Measurements from ENCODE around the gene INAFM2.

INAFM2 gene

DNA sequence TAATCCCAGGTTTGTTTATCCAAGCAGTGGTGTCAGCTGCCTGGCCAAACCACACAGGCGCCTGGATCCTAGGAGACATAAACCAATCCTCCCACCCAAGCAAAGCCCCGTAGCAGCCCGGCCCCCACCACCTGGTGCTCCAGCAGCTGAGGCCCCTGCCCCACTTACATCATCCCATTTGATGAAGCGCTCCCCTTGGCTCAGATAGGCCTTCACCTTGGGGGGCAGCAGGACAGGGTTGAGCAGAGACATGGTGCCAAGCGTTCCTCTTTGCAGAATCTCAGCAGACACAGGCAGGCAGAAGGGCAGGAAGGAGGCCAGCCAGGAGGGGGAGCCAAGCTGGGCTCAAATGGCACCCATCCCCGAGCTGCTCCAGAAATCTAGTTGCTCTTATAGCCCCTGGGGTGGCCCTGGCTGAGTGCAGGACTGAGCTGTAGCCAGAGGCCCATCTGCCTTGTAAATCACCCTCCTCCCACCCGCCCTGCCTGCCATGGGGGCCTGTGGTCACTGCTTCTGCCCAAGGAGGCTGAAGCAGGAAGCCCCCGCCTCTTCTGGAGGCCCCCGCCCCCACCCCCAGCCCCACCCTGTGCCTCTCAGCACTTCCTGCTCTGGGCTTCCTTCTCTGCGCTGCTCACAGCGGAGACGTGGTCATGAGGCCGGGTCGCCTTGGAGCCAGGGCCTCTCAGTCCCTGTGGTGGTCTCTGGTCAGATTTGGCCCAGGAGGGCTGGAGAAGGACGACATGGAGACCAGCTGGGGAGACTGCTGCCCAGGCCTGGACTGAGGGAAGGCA lies 15.9 kb upstream of the INAFM2 start, which contains the start of gene PLCB2:
PLCB2 (minus strand) TSS at position 515 of the 791 bp plus-strand sequence; CDS start at position 252, 263 bp downstream.
- no peak for FAIRE-seq

DNA sequence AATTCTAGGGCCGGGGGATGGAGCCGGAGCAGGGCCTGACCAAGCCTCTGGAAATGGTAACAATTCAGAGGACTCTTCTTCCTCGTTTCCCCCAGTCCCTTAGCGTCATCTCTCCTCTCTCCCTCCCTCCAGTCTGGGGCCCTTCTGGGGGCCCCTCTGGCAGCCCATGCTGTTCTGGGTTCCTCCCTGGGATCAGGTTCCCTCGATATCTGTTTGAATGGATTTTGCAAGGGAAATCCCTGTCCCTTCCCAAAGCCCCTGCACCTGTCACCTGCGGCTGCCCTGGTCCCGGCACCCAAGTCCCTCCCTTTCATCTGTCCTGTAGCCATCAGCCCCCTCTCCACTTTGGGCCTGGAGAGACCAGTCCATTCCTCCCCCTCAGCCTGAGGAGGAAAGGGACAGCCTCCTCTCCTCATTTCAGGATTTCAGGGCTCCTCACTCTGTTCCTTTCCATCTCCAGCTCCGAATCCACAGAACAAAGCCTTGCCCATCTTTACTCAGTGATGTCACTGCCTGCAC lies 14.1 kb upstream of the INAFM2 start:
- no peak for FAIRE-seq

DNA sequence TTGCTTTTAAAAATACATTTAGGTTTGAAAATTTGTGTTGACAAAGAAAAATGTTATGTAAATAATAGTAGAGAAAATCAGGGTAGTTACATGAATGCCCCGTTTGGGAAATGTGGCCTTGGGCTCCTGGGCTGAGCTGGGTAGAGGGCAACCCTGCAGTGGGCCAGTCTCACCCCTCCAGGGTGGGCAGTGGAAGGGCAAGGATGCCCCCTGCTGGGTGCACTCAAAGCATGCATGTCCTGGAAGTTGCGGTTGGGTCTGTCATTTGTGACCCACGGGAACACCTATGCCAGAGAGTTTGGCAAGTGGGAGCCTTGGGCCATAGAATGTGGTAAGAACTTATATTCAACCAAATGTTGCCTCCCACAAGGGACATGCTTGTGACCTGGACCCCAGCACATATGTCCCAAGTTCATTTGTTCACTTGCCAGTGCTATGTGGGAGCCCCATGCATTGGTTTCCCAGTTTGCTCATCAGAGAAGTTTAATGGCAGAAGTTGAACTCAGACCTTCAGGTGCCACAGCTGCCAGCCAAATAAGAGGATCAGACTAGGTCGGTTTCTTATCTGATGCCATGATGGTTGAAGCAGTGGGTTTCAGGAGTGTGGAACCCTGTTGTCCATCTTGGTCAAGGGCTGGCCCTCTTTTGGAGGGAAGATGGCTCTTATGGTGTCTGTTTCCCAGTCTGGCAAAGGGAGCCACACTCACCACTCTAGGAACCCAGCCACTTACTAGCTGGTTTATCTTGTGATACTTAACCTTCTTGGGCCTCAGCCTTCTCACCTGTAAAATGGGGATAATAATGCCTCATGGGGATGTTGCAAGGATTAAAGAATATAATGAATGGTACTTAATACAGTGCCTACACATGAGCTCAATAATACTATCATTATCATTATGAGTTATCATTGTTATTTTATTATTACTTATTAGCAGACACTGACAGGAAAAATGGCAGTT lies 13.2 kb upstream of the INAFM2 start:
- FAIRE-seq: no peak

DNA sequence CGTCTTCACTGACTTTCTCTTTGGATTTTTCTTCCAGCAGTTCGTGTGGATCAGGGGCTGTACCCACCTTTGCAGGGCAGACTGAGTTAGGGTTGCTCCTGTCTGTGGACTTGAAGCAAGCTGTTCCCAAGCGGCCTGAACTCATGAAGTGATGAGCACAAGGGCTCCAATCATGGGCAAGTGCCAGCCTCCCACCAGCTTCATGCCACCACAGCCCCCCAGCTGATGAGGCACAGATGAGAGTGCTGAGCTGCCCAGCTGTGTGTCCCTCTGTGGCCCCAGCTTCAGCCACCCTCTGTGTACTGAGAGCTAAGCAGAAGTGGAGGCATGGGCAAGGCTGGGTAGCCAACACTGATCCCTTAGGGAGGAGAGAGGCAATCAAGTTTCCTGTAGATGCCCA lies 12.5 kb upstream of the INAFM2 start:
- FAIRE-seq: no peak

DNA sequence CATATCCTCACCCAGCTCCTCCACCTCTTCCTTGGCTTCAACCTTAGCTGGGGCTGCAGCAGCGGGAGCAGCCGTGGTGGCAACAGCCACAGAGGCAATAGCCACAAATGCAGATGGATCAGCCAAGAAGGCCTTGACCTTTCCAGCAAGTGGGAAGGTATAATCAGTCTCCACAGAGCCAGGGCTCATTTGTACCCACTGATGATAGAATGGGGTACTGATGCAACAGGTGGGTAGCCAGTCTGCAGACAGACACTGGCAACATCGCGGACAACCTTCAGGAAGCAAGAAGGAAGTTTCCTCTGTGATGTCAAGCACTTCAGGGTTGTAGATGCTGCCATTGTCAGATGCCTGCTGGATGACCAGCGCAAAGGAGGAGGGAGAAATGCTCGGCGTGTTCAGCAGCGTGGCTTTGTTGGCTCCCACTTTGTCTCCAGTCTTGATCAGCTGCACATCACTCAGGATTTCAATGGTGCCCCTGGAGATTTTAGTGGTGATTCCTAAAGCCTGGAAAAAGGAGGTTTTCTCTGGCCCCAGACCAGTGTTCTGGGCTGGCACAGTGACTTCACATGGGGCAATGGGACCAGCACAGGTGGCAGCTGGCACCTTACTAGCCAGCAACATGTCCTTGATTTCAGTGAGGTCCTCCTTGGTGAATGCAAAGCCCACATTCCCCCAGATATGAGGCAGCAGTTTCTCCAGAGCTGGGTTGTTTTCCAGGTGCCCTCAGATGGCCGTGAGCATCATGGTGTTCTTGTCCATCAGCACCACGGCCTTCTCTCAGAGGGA lies 10.9 kb upstream of the INAFM2 start:
- FAIRE-seq: no peak

DNA sequence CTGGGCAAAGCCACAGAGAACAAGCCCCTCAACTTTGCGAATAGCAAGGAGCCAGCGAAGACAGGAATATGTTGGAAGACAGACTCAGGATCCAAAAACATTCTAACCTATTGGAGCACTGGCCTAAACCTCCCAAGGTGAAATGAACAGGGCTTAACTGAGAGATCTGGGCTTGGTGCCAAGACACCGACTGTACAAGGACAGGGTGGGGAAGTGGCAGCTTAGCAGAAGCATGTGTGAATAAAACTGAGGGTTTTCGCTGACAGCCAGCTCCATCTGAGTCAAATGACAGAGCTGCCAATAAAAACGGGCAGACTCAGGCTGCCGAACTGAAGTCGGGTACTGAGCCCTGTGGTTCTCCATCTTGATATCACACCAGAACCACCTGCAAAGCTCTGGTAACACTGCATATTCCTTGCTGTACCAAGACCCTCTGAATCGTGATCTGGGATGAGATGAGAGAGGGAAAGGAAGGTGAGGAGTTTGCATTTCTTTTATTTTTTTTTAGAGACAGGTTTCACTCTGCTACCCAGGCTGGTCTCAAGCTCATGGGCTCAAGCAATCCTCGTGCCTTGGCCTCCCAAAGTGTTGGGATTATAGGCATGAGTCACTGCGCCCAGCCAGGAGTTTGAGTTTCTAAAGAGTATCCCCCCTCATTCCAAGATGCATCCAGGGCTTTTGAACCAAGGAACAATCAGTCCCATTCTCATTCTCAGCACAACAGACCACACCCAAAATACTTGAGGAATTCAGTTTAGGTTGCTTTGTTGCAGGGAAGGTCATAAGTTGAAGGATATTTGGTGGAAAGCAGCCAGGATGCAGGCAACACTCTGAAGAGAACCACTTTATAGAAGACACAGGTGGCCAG lies 9.7 kb upstream of the INAFM2 start:
- no peak for FAIRE-seq

DNA sequence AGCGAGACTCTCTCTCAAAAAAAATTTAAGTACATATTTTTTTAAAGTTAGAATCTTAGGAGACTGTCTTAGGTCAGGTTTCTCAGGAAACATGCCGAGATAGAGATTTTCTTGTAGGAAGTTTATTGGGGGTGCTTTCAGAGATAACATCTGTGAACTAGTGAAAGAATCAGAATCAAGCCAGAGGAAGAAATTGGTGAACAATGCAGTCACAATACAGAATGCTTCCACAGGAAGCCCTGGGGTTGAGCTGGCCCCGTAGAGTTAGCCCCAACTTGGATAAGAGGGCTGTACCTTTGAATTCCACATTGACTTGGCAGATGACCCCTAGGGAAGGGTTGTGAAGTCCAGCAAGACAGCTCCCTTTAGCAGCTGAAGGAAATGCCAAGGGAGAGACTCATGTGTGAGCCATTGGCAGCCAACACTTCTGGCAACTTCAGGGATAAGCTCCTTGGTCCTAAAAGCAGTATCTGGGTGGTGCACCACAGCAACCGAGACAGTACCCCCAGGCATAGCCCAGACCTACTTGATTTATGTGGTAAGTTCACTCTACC lies 8.7 kb upstream of the INAFM2 start:
- FAIRE-seq: no peak

DNA sequence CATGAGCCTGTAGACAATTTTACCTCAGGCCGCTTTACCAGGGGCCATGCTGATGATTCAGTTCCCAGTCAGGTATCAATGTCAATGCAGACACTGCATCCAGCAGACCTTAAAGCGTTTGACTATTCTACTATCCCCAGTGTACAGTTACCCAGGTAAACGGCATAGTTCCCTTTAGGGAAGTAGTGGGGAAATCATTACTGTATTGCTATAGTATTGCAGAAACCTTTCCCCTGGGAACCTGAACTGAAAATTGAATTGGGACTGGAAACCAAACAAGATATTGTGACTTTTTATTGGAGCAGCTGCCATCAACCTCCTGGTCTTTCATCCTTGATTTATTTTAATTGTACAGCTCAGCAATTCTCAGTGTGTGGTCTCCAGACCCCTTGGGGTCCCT lies 6.6 kb upstream of the INAFM2 start:
- no peak for FAIRE-seq

DNA sequence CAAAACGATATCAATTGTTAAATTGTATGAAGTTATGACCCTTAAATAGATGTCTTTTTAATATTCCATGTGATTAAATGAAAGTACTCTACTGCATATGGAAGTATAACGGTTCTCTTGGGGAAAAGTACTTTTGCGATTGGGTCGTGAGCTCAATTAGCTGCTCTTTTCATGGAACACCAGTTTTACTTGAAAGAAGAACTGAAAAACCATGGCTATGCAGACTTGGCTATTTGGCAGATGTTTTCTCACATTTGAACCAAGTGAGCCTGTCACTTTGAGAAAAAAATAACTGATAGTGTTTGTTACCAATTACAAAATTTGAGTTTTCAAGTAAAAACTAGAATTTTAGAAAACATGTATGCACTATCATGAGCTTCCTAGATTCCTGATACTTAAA lies 5.9 kb upstream of the INAFM2 start:
- no peak for FAIRE-seq

DNA sequence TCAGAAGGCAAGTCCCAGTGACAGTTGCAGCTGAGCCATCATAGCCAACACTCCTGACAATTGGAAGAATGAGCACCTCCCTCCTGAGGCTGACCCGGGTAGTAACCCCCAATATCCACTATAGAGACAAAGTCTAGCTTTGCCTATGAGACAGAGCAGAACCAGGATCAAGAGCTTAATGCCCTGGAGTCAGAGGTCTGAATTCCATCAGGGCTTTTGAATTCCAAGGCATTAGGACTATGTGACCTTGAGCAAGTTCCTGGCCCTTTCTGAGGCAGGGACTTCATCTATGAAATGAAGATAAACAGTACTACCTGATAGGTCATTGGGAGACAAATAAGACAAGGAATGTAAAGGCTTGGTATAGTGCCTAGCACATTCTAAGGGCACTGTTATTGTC lies 3.1 kb upstream of the INAFM2 start:
- no peak for FAIRE-seq

DNA sequence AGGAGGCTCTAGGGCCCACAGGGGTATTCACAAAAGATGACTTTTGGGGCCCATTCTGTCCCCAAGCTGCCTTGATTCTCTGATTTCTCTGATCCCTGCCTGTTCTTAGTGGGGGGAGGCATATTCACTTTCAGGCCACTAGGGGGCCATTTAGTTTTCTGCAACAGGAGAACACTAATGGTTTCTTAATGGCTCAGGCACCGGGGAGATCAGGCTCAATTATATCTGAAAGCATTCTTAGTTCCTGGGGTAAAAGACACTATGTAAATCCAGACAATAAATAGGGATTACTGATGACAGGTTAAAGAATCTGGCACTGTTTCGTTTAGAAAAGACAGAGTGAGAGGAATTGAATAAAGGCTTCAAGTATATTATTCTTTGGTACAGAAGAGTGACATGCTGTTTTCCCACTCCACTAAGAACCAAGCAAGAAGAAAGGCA lies 2.5 kb upstream of the INAFM2 start:
- FAIRE-seq: peak; percentile 38

DNA sequence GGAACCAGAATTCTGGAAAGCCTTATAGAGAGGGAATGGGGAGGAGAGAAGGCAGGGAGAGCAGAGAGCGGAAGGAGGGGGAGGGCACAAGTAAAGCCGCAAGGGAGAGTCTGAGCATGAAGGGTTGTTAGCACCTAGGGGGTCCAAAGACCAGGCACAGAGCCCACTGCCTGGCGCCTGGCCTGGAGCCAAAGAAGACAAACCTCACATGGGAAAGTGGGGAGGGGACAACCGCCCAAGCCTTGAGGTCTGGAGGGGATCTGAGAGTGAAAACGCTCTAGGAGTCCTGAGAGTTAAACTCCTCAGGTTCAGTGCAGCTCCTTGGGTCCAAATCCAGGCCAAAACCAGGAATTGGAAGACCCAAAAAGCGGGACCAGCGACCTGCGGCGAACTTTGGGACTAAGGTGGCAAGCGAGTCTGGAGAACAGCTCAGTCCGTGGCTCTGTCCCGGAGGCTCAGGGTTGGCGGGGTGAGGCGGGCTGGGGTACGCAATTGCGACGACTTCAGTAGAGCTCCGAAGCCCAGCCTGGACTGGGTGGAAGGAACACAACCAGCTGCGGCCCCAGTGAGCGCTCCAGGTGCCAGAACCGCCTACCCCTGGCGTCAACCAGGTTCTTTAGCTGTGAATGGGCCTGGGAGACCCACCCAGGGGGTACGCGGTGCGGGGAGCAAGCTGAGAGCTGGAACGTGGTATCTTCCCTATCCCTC lies 807 bp upstream of the INAFM2 start:
- FAIRE-seq: no peak

DNA sequence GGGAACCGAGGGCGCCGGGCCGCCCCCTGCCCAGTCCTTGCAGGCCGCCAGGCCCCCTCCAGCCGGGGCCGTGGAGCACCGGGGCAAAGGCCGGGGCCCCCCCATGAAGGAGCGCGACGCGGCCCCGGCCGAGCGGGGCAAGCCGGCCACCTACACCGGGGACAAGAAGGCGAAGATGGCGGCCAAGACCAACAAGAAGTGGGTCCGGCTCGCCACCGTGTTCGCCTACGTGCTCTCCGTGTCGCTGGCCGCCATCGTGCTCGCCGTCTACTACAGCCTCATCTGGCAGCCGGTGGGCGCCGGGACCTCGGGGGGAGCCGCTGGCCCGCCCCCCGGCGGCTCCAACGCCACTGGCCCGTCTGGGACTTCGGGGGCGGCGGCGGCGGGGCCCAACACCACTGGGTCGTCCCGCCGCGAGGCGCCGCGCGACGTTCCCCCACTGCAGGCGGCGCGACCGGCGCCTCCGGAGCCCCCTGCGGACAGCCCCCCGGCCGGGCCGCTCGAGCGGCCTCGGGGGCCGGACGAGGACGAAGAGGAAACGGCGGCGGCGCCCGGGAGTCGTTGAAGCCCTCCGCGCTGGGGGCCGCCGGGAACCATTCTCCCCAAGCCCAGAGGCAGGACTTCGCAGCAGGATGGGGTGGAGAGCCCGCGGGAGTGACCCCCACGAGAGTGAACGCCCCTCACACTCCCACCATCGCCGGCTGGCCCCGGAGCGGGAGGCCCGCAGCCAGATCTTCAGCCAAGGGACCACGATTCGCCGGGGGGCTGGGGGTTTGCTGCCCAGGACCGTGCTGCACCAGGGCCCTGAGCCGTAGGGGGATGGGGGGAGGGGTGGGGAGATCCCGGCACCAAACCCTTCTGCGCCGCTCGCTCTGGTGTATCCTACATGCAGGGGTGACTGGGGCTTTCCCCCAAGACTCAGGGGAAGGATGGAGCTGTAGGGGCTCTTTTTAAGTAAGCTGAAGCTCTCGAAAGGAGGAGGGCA lies 753 bp downstream of the INAFM2 start:
- no peak for FAIRE-seq

DNA sequence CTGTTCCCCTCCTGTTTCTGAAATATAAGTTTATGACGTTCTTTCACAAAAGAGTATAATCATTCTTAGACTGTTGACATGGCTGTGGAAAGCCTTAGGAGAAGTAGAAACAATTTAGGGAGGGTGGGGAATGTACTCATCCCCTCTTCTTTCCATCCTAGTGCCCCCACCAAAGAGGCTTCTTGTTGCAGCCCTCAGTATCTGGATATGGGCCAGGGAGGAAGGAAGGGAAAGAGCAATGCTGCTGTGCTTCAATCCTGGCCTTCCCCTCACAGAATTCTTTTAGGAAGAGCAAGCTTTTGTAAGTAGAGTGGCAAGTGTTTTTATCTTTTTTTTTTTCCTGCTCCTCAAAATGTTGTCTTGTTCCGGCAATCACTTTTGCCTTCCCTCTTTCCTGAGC lies 1.7 kb downstream of the INAFM2 start:
- FAIRE-seq: no peak

DNA sequence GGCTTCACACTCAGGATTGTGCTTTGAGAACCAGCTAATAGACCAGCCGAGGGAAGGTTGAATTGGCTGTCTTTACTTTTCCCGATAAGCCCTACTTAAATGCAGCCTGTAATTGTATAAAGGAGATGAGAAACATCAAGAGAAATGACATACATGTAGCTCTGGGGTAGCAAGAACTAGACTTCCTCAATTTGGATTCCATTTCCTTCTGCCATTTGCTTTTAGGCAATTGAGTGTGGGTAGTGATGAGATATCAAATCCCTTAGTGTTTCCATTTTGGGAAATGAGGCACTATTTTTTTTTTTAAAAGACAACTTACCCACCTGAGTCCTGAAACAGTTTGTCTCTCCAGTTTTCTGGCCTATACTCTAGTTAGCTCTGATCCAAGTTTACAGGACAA lies 2.2 kb downstream of the INAFM2 start:
- no peak for FAIRE-seq

DNA sequence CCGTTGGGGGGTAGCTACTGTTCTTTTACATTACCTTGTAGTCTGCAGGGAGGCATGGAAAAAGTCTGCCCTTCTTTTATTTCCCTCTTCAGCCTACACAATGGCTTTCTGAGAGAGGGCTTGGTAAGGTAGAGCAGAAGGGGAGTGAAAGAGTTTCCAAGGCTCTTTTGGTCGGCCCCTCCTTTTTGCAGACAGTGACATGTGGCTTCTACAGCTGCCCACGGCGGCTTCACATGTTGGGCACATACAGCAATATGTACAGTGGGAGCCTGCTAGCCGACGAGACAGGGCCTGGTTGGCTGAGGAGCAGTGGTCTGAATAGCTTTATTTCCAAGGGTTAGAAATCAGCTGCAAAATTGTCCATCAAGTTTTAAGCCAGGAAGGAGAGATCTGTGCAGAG lies 4.0 kb downstream of the INAFM2 start:
- no peak for FAIRE-seq

DNA sequence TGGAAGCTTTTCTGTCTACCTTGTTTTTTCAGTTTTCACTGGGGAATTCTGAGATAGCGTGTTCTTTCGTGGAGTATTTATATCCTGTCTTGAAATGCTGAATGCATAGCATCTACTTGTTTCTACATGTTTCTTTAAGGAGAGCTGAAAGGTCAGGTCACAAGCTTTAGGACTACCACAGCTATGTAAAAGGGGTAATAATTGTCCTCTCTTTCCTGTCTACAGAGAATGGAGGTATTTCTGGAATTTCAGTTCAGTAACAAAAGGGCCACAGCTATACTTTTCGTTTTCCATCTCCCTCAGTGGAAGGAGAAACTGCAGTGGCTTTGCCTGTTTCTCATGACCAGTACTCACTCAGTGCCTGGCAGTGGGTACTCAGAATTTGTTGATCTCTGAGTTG lies 4.7 kb downstream of the INAFM2 start:
- FAIRE-seq: no peak

DNA sequence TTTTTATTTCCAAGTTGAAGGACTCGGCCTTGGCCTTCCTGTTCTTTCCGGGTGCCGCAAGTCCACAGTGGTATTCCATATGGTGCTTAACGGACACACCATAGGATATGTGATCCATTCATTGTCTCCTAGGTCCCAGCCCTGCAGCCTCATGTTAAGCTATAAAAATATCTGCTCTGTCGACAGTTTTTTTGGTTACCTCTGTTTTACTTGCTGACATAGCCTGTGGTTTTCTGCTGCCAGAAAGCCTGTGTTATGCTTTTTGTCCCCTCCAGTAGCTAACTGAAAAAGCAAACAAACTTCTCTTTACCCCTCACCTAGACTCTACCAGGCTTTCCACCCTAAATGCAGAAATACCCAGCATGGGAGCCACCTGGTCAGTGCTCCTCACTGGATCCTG lies 5.3 kb downstream of the INAFM2 start:
- FAIRE-seq: no peak

DNA sequence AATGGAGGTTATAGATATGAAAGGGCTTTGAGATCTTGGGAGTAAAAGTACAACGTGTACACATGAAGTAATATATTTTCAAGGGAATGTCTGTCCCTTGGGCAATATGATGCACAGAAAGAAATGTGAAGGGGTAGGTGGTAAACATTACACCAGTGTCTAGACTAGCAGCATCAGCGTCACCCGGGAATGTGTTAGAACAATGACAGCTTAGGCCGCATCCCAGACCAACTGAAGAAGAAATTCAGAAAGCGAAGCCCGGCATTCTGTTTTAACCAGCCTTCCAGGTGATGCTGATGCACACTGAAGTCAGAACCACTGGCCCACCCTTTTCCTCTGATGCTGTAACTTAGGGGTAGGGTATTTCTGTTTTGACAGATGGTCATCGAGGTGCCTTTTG lies 6.3 kb downstream of the INAFM2 start:
- FAIRE-seq: no peak
